Measurements from ENCODE around the gene C12orf57. TPM values are rescaled to one million over a fixed set of nuclear protein-coding genes. Genes with fewer than 3 reads are reported as not detected.

C12orf57 gene
- polyA plus RNA-seq, 1 donor (not counting 4 experiments of a cell fraction or from before 2014, with no cell fraction given), result 137 TPM

GRCh38 chr12:6923003-6923732 lies 20.7 kb upstream of the C12orf57 start:
- Histone ChIP-seq H3K4me3 (ENCODE audit: control insufficient read depth in 2 of 3, extremely low read depth in 1 of 3, insufficient read depth in 2 of 3, low read depth in 1 of 3, low read length in 3 of 3) (no peak overlapping the region), H3K9me1 (ENCODE audit: control insufficient read depth, extremely low read depth, insufficient read depth, low read length) (peaks cover 2% of the 10 kb centered on the region), H3K9me3 (ENCODE audit: control insufficient read depth, low read depth, low read length) (no peaks in the 10 kb centered on the region), H3K79me2 (ENCODE audit: control insufficient read depth, insufficient read depth, low read length) (peaks cover 8% of the 10 kb centered on the region), H2AFZ (ENCODE audit: control insufficient read depth, low read length) (no peak overlapping the region), H3K4me1 (ENCODE audit: control insufficient read depth, extremely low read depth, insufficient read depth, low read length) (peaks cover 39% of the 10 kb centered on the region), H3K27me3 (ENCODE audit: control insufficient read depth, extremely low read depth, insufficient read depth, low read length) (no peaks in the 10 kb centered on the region), H3K9ac (ENCODE audit: control insufficient read depth, extremely low read depth, insufficient read depth, low read length) (no peak overlapping the region), H3K4me2 (ENCODE audit: control insufficient read depth, extremely low read depth, insufficient read depth, low read depth, low read length) (no peak overlapping the region), H3K36me3 (ENCODE audit: control insufficient read depth in 2 of 2, extremely low read depth in 1 of 2, insufficient read depth in 2 of 2, low read length in 2 of 2) (no peaks in the 10 kb centered on the region), H4K20me1 (ENCODE audit: control insufficient read depth, extremely low read depth, insufficient read depth, low read length) (no peaks in the 10 kb centered on the region), H3K27ac (ENCODE audit: control insufficient read depth, insufficient read depth, low read length) (no peak overlapping the region)
- no peak for FAIRE-seq
- no peak for DNase-seq (ENCODE audit: low read depth, low spot score)
- TF ChIP-seq EZH2 (IDR thresholded peaks at IDR 0.05; ENCODE audit: low read length) (no peak), CTCF (optimal IDR thresholded peaks at IDR 0.05 in 1 of 3, IDR thresholded peaks at IDR 0.05 in 1 of 3, conservative IDR thresholded peaks at IDR 0.05 in 1 of 3; ENCODE audit: extremely low read depth in 1 of 3, insufficient read depth in 2 of 3, low read length in 3 of 3) (no peak)
- dilution Hi-C loops (cut with MboI; ENCODE audit: extremely low pct_ligation_motif_present, low sequenced_read_pairs), result no loop called here

- no peak overlapping the region for H3K9ac ChIP-seq (ENCODE audit: control insufficient read depth, extremely low read depth, insufficient read depth, low read length)
- no peak overlapping the region for H3K4me3 ChIP-seq (ENCODE audit: control insufficient read depth in 2 of 3, extremely low read depth in 1 of 3, insufficient read depth in 2 of 3, low read depth in 1 of 3, low read length in 3 of 3)
- TF ChIP-seq CTCF (optimal IDR thresholded peaks at IDR 0.05 in 1 of 3, IDR thresholded peaks at IDR 0.05 in 1 of 3, conservative IDR thresholded peaks at IDR 0.05 in 1 of 3; ENCODE audit: extremely low read depth in 1 of 3, insufficient read depth in 2 of 3, low read length in 3 of 3), result no peak
- H3K79me2 ChIP-seq (ENCODE audit: control insufficient read depth, insufficient read depth, low read length), result peaks cover 14% of the 10 kb centered on the region
- no peak for FAIRE-seq
- DNase-seq (ENCODE audit: low read depth, low spot score), result no peak
- no peaks in the 10 kb centered on the region for H3K9me3 ChIP-seq (ENCODE audit: control insufficient read depth, low read depth, low read length)
- dilution Hi-C loops (cut with MboI; ENCODE audit: extremely low pct_ligation_motif_present, low sequenced_read_pairs), result no loop called here
- H3K27me3 ChIP-seq (ENCODE audit: control insufficient read depth, extremely low read depth, insufficient read depth, low read length), result no peaks in the 10 kb centered on the region
- no peaks in the 10 kb centered on the region for H3K36me3 ChIP-seq (ENCODE audit: control insufficient read depth in 2 of 2, extremely low read depth in 1 of 2, insufficient read depth in 2 of 2, low read length in 2 of 2)
- H3K27ac ChIP-seq (ENCODE audit: control insufficient read depth, insufficient read depth, low read length), result no peak overlapping the region
- peaks cover 39% of the 10 kb centered on the region for H3K4me1 ChIP-seq (ENCODE audit: control insufficient read depth, extremely low read depth, insufficient read depth, low read length)
- no peaks in the 10 kb centered on the region for H4K20me1 ChIP-seq (ENCODE audit: control insufficient read depth, extremely low read depth, insufficient read depth, low read length)
- peaks cover 2% of the 10 kb centered on the region for H3K9me1 ChIP-seq (ENCODE audit: control insufficient read depth, extremely low read depth, insufficient read depth, low read length)
- no peak overlapping the region for H2AFZ ChIP-seq (ENCODE audit: control insufficient read depth, low read length)
- no peak overlapping the region for H3K4me2 ChIP-seq (ENCODE audit: control insufficient read depth, extremely low read depth, insufficient read depth, low read depth, low read length)
Measured at GRCh38 chr12:6923851-6924250, 20.0 kb upstream of the C12orf57 start.
